NCI-H82 treated with DMSO at 0.1 percent for 48 hours (cell line): ENCODE results near the gene STX7.

Source experiments
- DNase-seq: peaks from one replicate; lab custom pipeline; 2025; ENCODE audit not compliant: unreplicated experiment; lab: John Stamatoyannopoulos, UW

The STX7 gene

GRCh38 chr6:132478266-132478665 lies 34.6 kb downstream of the STX7 start:
- no peak for DNase-seq

- DNase-seq, result no peak
Measured at GRCh38 chr6:132476688-132477087, 36.2 kb downstream of the STX7 start.

GRCh38 chr6:132475925-132476324 lies 37.0 kb downstream of the STX7 start:
- no peak for DNase-seq

GRCh38 chr6:132471787-132472186 lies 41.1 kb downstream of the STX7 start:
- DNase-seq, result no peak

GRCh38 chr6:132466952-132467351 lies 46.0 kb downstream of the STX7 start:
- no peak for DNase-seq

DNA sequence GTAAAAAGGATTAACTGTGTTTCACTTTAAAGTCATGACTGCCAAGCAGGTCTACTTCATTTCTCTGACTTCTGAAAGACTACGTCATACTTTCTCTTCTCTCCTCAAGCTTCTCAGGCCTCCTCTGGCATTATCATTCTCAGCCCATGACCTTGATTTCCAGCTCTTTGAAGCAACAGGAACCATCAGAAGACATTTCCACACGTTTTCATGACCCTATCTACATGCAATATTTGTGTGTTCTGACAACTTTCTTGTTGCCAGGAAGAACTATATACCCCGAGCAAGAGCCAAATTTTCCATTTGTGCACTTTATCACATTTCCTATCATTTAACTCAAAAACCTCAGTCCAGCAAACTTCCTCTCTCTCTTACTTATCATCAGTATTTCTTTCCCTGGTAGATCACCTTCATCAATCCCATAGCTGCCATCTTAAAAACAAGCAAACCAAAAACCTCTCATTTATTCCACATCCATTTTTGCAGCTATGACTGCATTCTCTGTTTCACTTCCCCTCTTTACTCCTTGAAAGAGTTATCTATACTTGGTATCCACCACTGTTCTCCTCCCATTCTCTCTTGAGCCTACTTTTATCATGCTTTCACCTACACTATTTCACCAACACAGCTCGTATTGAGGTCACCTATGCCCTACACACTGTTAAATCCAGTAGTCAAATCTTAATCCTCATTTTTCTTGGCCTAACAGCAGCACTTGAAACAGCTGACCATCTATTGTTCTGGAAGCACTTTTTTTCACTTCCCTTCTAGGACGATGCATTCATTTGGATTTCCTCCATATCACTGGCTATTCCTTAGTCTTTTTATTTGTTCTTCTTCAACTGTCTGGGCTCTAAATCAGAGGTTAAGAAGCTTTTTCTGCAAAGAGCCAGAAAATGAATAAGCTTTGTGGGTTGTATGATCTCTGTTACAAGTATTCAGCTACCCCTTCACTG lies 47.1 kb downstream of the STX7 start:
- DNase-seq, result no peak

- no peak for DNase-seq
Measured at GRCh38 chr6:132464538-132465256, 48.2 kb downstream of the STX7 start.

GRCh38 chr6:132461958-132462357 lies 51.0 kb downstream of the STX7 start:
- DNase-seq, result no peak

- DNase-seq, result no peak
Measured at GRCh38 chr6:132459605-132459952, 53.3 kb downstream of the STX7 start.

- DNase-seq, result no peak
Measured at GRCh38 chr6:132458887-132459604, 53.9 kb downstream of the STX7 start.

DNA sequence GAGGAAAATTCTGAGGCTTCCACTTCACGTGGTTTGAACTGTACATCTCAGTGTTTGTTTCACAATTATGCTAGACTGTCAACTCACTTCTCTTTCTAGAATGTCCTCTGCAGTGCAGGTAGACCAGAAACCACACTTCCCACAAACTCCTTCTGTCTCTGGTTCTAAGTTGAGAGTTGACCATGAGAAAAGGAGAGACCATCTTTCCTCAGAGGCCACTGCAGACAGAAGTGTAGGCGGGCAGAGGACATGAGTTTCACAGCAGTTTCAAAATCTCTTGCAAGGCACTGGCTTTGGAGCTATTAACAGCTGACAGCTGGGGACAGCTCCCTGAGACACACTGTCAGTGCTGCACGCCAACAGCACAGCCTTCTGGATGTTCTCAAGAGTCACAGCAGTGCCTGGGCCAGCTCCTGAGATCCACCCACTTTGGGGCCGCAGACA lies 56.2 kb downstream of the STX7 start:
- DNase-seq, result no peak

DNA sequence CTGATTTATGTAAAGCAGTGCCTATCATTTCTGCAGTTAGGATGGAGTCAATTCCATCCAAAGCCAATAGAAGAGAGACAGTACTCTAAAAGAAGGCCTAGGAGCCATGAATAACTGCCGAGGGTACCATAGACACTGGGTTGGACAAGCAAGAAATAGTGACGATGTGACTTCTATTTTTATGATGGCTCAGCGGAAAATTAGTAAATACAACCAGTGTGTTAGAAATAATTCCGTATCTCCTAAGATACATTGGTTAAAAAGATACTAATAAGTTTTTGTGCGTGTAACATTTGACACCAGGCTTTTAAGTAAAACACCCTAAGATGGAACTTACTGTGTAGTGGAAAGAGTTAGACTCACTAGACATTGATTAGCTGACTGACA lies 66.1 kb downstream of the STX7 start:
- no peak for DNase-seq

DNA sequence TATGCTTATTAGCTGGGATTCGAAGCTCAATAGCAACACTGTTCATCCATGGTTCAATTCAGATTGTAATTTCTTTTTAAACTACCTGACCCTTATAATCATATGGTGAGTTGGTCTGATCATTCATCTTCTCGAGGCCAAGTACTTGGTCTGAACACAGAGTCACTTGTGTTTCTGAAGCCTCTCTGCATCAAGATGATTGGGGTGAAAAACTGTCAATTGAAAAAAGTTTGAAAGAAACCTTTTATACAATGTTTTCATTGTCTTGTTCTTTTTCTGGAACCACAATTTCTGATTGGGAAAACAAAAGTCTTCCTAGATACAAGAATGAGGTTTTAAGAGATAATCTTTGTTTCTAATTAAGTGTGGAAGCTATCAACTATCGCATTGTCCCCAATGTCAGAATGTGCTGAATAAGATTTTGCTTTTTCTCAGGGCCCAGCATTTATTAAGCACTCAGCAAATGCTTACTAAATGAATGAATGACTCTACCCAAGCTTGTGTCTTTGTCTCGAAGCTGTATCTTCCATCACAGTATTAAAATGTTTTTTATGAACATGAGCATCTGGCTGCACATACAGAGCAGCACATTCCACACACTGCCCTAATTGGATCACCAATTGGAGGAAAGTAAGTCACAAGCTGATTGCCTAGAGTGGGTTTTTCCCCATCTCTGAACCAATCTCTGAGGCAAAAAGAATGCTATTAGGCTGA lies 66.6 kb downstream of the STX7 start:
- peak; percentile 21 for DNase-seq

DNA sequence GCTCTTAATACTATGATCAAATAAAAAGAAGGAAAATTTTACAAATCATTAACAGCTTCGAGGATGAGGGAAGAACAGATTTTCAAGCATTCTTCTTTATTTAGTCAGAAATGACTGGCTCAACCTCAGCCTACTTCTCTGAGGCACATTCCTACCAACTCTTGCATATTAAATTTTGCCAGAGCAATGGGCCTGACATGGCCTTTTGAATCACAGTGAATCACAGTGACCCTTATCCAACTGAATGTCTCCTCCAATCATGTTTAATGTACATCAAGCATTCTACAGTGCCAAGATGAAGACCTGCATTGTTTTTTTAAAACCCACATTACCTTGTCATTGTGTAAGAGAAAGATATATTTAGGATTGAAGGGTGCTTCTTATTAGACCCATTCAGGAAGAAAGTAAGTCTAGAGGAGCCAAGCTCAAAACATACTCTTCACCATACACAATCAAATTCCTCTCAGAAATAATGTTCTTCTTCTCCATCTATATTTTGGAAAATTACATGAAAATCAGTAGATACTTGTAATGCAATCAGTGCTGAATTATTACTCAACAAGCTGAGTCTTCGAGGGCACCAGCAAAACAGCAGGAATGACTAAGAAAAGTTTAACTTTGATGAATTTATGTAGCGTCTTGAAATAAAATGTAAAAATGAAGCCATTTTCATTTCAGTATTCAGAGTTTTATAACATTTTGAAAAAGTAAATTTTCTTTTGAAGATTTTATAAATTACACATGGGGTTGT lies 67.5 kb downstream of the STX7 start:
- DNase-seq, result no peak

DNA sequence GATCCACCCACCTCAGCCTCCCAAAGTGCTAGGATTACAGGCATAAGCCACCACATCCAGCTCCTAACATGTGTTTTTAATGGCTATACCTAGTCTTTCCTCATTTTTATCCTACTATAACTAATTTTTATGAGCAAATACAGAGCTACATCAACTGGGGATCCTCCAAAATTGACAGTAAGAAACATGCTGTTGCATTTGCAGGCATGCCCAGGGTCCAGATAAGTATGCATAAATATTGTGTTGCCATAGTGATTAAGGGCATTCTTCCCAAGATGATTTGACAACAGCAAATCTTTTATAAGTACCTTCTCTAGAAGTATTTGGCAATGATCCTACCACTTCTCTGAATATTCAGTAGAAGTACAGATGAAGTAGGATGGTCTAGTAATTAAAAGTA lies 69.7 kb downstream of the STX7 start:
- no peak for DNase-seq

DNA sequence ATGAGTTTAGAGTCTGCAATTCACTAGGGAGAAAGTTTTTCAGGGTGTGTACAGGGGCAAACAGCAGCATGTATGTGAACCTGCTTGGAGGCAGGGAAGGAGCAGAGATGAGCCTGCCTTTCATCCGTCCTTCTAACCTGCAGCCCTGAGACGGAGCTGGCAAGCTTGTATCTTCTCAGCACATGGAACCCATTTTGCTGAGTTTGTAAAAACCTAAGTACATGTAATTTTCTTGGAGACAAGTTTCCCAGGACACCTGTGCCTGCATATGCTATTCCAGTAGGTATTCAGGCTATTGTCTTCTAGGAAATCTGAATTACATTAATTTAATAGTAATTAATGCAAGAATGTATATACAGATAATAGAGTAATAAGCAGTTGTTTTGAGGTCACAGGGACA lies 82.8 kb downstream of the STX7 start:
- DNase-seq, result no peak

GRCh38 chr6:132425176-132425575 lies 87.7 kb downstream of the STX7 start:
- DNase-seq, result no peak

GRCh38 chr6:132423839-132424238 lies 89.1 kb downstream of the STX7 start:
- no peak for DNase-seq

GRCh38 chr6:132418235-132418965 lies 94.5 kb downstream of the STX7 start:
- no peak for DNase-seq

DNA sequence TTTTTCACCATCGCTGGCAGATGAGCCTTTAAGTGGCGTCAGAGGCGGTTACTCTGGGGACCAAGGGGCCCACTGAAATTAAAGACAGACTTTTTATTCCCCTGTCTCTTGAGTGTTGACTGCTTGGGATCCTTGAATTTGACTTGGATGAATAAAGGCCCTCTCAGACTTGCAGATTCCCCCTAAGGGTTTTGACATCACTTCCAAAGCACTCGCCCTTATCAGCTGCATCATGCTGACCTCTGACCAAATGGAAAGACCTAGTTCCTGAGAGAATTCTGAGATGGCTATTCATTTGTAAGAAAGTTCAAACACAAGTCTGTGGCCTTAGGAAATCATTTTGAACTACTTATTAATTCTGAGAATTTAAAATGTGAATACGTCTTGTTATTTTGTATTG lies 98.2 kb downstream of the STX7 start:
- DNase-seq, result no peak
